Stimulated activated CD8-positive, alpha-beta memory T cell treated with anti-CD3 and anti-CD28 coated beads, Interleukin-4, amount 100 ng/mL, for 24 hours (primary cell): ENCODE measurements around the gene SLC38A10.

ENCODE experiments used
- DNase-seq: peaks from one replicate; pipeline ENCODE4 v3.0.0-alpha.2; 2020; ENCODE audit warnings: low read depth

SLC38A10 gene

DNA sequence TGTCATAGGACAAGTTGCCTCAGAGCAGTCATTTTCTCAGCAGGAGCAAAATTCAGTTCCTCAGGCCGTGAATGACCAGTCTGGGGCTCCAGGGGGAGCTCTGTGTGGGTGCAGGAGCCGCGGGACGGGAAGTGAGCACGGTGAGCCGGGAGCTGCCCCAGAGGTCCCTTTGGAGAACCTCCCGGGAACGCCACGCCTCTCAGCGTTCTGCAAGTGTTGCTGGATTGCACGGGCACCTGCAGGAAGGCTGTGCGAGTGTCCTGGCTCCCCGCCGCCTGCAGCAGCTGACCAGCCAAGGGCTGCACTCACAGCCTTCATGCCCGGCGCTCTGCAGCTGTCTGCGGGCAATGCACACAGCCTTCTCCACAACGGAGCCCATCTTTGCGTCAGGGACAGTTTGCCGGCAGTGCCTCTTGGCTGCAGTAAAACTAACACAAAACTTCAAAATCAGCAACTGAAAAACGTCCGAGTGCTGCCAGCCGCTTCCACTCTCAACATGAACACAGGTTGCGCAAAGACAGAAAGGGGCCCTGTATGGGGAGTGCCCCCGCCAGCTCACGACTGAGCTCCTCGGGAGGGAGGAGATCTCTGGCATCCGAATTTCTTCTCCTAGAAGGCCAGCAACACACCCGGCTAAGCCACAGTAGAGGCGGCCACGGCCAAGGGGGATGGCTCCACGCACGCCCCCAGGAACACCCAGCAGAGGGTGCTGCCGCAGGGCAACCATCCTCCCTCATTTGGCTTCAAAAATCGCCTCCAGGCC lies 40.0 kb downstream of the SLC38A10 start:
- DNase-seq: no peak

- peak; percentile 40 for DNase-seq
These were observed 41.6 kb downstream of the SLC38A10 start for GRCh38 chr17:81253358-81254131.

GRCh38 chr17:81252987-81253329 lies 42.1 kb downstream of the SLC38A10 start:
- no peak for DNase-seq

GRCh38 chr17:81252326-81252986 lies 42.7 kb downstream of the SLC38A10 start:
- DNase-seq: no peak

- DNase-seq: no peak
These were observed 43.3 kb downstream of the SLC38A10 start for GRCh38 chr17:81251709-81252301.

- no peak for DNase-seq
These were observed 43.9 kb downstream of the SLC38A10 start for GRCh38 chr17:81251094-81251708.

DNA sequence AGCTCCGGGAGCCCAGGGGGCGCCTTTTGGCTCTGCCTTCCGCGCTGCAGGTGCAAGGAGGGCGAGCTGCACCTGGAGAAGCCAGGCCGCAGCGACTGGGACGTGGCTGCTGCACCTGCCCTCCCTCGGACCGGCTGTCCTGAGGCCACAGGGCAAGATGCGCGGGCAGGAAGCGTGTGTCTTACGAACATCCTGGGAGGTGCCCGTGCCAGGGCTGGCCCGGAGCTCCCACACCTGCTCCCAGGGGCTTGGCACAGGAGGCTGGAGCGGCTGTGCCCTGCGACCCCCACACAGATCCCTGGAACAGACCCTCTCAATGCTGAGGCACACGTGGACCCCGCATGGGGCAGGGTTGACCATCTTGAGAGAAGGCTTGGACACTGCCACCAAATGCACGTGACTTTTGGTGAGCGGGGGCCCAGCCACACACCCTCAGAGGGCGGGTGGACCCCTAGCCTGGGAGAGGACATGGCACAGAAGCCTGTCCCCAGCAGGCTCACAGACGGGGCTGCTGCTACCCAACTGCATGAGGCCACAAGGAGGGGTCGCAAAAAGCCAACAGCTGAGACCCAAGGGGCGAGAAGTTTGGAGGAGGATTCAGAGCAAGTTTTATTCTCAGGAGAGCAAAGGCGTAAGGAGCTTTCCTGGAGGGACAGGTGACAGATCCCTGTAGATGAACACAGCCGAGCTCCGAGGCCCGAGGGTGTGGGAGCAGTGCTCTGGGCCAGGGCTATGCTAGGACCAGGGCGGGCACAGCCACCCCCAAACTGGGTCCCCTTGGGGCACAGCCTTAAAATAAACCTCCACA lies 44.6 kb downstream of the SLC38A10 start:
- DNase-seq: no peak

- no peak for DNase-seq
These were observed 45.7 kb downstream of the SLC38A10 start for GRCh38 chr17:81249223-81250040.

GRCh38 chr17:81248649-81249048 lies 46.5 kb downstream of the SLC38A10 start:
- no peak for DNase-seq

DNA sequence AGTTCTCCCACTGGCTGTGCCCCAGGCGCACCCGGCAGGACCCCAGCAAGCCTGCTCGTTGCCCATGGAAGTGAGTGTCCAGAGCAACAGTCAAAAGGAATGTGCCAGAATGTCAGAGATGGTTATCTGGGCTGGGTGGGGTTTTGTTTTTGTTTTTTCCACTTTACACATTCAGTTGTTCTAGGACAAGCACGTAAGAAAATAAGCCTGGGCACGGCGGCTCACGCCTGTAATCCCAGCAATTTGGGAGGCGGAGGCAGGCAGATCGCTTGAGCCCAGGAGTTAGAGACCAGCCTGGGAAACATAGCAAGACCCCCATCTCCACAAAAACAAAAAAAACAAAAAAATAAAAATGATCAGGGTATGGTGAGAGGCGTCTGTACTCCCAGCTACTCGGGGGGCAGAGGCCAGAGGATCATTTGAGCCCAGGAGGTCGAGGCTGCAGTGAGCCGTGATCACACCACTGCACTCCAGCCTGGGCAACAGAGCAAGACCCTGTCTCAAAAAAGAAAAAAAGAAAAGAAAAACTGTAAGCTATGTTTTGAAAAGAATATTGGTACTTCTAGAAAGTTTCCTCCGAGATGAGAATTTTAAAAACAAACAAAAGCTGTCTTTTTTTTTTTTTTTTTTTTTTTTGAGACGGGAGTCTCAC lies 47.6 kb downstream of the SLC38A10 start:
- DNase-seq: no peak

GRCh38 chr17:81246679-81247338 lies 48.3 kb downstream of the SLC38A10 start:
- no peak for DNase-seq

GRCh38 chr17:81246343-81246670 lies 48.8 kb downstream of the SLC38A10 start:
- DNase-seq: no peak

GRCh38 chr17:81245665-81246342 lies 49.3 kb downstream of the SLC38A10 start:
- no peak for DNase-seq

DNA sequence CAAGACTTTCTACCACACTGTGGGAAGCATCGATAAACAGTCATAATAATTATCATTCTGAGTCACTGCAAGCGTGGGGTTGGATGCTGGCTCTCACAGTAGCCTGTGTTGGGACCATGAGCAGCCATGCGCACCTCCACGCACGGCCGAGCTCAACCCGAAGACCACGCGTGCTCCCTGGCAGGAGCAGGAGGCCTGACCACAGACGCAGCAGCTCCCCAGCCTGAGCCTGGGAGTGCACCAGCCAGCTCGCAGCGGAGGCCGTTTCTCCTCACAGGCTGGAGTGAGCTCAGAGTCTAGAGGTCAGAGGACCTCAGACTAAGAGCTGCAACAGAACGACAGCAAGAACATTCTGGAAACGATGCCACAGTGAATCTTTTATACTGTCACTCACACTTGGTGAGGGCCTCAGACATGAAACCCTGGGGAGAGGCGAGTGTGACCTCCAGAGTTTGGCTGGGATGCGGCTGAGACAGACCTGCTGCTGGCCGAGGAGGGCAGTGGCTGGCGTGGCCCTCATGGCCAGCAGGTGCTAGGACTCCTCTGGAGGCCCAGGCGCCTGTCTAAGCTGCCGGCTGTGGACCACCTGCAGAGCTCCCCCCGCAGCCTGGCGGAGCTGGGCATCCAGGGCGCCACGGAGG lies 50.0 kb downstream of the SLC38A10 start:
- no peak for DNase-seq

DNA sequence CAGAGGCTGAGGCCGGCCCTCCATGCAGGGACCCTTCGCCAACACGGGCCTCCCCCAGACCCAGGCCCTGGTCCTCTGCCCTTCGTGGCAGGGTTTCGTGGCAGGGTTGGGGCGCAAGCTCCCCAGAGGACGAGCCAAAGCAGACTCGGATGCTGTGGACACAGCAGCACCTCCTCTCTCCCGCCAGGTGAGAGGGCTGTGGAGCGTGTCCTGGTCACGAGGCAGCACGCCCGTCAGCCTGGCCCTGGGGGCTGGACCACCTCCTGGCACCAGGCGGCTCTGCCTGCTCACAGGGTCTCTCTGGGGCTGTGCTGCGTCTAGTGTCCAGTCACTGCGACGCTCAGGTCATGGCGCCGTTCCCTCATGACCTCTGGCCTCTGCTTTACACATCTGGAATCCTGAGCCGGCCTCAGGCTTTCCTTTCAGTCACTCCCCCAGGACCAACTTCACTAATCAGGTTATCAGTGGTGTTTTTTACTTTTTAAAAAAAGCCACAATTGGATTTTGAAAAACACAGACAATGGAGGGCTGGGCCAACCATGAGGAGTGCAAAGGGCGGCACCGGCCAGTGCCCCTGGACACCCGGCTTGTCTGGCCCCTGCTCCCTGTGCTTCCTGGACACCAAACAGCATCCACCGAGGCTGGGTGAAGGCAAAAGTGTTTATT lies 50.6 kb downstream of the SLC38A10 start:
- DNase-seq: no peak

DNA sequence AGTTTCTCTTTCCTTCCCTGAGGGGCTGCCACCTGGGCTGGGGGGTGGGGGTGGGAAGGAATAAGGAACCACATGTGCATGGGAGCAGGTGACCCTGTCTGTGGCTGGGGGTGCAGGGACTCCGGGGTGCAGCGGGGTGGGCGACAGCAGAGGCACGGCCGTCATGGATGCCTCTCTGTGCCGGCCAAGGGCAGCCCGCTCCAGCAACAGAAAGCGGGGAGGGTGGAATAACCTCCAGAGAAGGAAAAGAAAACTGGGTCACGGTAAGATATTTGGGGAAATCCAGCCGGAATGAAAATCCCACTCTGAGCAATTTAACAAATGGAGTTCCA lies 51.8 kb downstream of the SLC38A10 start:
- no peak for DNase-seq

GRCh38 chr17:81242421-81243332 lies 52.4 kb downstream of the SLC38A10 start:
- DNase-seq: no peak
